SU-DHL-6 (cell line): Measurements from ENCODE around the gene PLXNA2.

ENCODE experiments used
- H2AFZ ChIP-seq: fragments of 200-600 bp; sonication (generic); 2 replicates; pipeline ENCODE4 v1.6.1; 2014; ENCODE audit warnings: low read depth, mild to moderate bottlenecking, moderate library complexity, mixed read lengths, antibody characterized with exemption, low read length; ENCODE audit not compliant: severe bottlenecking
- H3F3A ChIP-seq: fragments of 200-600 bp; shearing (Covaris generic); 2 replicates; pipeline ENCODE4 v1.6.0; 2016; ENCODE audit warnings: antibody characterized with exemption, mild to moderate bottlenecking; ENCODE audit not compliant: insufficient read depth
- H3K27ac ChIP-seq: fragments of 200-600 bp; sonication (generic); 2 replicates; pipeline ENCODE4 v1.5.1; 2016; ENCODE audit warnings: low read depth, mild to moderate bottlenecking, low read length, moderate library complexity, mixed read lengths
- H3K27me3 ChIP-seq: fragments of 200-600 bp; sonication (generic), shearing (Covaris generic); 2 replicates; pipeline ENCODE4 v1.6.0; 2014; ENCODE audit warnings: mild to moderate bottlenecking, low read length
- H3K36me3 ChIP-seq: fragments of 200-600 bp; sonication (generic); 2 replicates; pipeline ENCODE4 v1.6.1; 2014; ENCODE audit warnings: mild to moderate bottlenecking, low read length, mixed read lengths
- H3K4me2 ChIP-seq: fragments of 300-600, 200-600 bp; shearing (Covaris generic), sonication (generic); 2 replicates; pipeline ENCODE4 v1.6.0; 2014; ENCODE audit warnings: low read length, low read depth, mild to moderate bottlenecking; ENCODE audit not compliant: poor library complexity, severe bottlenecking
- H3K4me3 ChIP-seq: fragments of 200-600 bp; sonication (generic); 2 replicates; pipeline ENCODE4 v1.5.1; 2014; ENCODE audit warnings: antibody characterized with exemption, low read length, mild to moderate bottlenecking, mixed read lengths; ENCODE audit not compliant: insufficient read depth, poor library complexity, severe bottlenecking
- H3K79me2 ChIP-seq: fragments of 200-600 bp; sonication (generic); 2 replicates; pipeline ENCODE4 v1.6.1; 2014; ENCODE audit warnings: mild to moderate bottlenecking, low read length, moderate library complexity; ENCODE audit not compliant: insufficient read depth
- H3K9ac ChIP-seq: fragments of 200-600 bp; sonication (generic); 2 replicates; pipeline ENCODE4 v1.7.0; 2014; ENCODE audit warnings: mild to moderate bottlenecking, low read length
- H3K9me2 ChIP-seq: fragments of 200-600 bp; sonication (generic); replicated peaks from 2 replicates; pipeline ENCODE4 v1.6.1; 2014; ENCODE audit warnings: low read length; ENCODE audit not compliant: insufficient read depth
- H3K9me3 ChIP-seq: fragments of 200-600 bp; sonication (generic); 2 replicates; pipeline ENCODE4 v1.6.1; 2014; ENCODE audit warnings: low read length, mixed read lengths; ENCODE audit not compliant: insufficient read depth
- H4K20me1 ChIP-seq: fragments of 200-600 bp; sonication (generic); 2 replicates; pipeline ENCODE4 v1.6.1; 2014; ENCODE audit warnings: low read depth, mild to moderate bottlenecking, antibody characterized with exemption, low read length, moderate library complexity, mixed read lengths
- EZH2phosphoT487 ChIP-seq: fragments of 200-600 bp; sonication (generic), shearing (Covaris generic); conservative IDR thresholded peaks from 2 replicates; pipeline ENCODE4 v1.6.1; 2018; ENCODE audit warnings: mild to moderate bottlenecking, antibody characterized with exemption, low read length, moderate library complexity, mixed read lengths
- TF ChIP-seq, protein P1 (sequence below): fragments of 200-600 bp; sonication (generic); IDR thresholded peaks from one replicate; pipeline ENCODE4 v1.5.1; 2017; ENCODE audit warnings: antibody characterized with exemption, mild to moderate bottlenecking, low read length, moderate library complexity; ENCODE audit not compliant: insufficient read depth, poor library complexity, severe bottlenecking

The PLXNA2 gene

DNA sequence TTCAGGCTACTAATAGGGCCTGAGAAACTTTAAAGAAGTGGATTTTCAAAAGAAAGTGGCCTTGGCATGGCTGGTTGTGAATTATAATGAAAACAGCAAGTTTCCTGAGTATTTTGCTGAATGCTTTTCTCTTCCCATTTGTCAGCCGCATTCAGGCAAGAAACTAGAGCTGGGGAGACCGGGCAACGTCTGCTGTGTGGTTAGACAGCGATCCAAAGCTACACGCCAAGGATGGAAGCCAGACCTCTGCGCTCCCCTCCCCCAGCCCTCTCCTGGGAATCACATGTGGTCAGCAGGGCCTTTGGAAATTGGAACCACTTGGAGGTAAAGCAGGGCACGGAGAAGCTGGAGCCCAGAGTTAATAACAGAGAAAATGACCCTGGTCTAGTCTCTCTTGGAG is 219.2 kb downstream of the PLXNA2 start:
- H3K36me3 ChIP-seq = no peaks in the 10 kb centered on the region
- no peak overlapping the region for H3K4me2 ChIP-seq
- H3K9ac ChIP-seq = no peak overlapping the region
- no peaks in the 10 kb centered on the region for H4K20me1 ChIP-seq
- H3K9me3 ChIP-seq = no peaks in the 10 kb centered on the region
- H3K27ac ChIP-seq = no peak overlapping the region
- H3K4me3 ChIP-seq = no peak overlapping the region
- no peaks in the 10 kb centered on the region for H3K9me2 ChIP-seq
- TF ChIP-seq, protein P1, sequence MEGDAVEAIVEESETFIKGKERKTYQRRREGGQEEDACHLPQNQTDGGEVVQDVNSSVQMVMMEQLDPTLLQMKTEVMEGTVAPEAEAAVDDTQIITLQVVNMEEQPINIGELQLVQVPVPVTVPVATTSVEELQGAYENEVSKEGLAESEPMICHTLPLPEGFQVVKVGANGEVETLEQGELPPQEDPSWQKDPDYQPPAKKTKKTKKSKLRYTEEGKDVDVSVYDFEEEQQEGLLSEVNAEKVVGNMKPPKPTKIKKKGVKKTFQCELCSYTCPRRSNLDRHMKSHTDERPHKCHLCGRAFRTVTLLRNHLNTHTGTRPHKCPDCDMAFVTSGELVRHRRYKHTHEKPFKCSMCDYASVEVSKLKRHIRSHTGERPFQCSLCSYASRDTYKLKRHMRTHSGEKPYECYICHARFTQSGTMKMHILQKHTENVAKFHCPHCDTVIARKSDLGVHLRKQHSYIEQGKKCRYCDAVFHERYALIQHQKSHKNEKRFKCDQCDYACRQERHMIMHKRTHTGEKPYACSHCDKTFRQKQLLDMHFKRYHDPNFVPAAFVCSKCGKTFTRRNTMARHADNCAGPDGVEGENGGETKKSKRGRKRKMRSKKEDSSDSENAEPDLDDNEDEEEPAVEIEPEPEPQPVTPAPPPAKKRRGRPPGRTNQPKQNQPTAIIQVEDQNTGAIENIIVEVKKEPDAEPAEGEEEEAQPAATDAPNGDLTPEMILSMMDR = no peak
- no peak for TF ChIP-seq EZH2phosphoT487
- H3K27me3 ChIP-seq = peaks cover 3% of the 10 kb centered on the region; the same call in 1 of the 2 replicates
- no peaks in the 10 kb centered on the region for H3K79me2 ChIP-seq
- no peaks in the 10 kb centered on the region for H3F3A ChIP-seq
- no peak overlapping the region for H2AFZ ChIP-seq

DNA sequence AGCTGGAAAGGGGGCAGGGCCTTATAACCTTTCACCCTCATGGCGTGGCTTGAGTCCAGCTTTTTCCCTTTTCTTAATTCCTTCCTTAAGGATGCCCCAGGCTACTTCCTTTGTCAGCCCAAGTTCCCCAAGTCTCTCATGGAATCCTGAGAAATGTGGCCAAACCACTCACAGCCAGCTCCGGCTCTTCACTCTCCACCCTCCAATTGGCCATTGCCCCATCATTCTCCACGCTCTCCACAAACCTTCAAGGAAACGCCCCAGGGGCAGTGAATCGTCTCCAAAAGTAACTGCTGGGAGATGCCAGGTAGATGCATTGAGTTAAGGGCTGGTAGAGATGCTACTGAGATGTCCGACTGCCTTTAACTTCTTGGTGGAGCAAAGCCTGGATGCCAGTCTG is 219.8 kb downstream of the PLXNA2 start:
- TF ChIP-seq, protein P1 = no peak
- no peak for TF ChIP-seq EZH2phosphoT487
- no peak overlapping the region for H3K4me3 ChIP-seq

DNA sequence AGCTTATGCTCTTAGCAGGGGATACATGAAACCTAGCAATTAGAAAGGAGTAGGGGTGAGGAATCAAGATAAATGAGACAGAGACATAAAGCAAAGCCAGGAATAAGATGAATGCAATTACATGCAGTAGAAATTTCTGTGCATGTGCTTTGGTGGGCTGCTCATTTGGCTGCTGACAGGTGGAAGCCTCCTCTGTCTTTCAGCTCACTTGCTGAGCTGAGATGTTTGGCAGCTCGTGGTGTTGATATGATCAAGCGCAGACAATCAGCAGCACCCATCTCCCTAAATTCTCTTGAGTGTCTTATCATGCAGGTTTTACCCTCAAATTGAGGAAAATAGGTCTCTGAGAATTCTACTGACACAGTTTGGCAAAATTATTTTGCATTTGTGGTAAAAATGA is 224.9 kb downstream of the PLXNA2 start:
- Histone ChIP-seq H3K27me3 (no peaks in the 10 kb centered on the region), H3K4me3 (no peak overlapping the region), H3K36me3 (no peaks in the 10 kb centered on the region), H3K9me3 (no peaks in the 10 kb centered on the region), H3K79me2 (no peaks in the 10 kb centered on the region), H3K4me2 (no peak overlapping the region), H4K20me1 (no peaks in the 10 kb centered on the region), H3K9me2 (no peaks in the 10 kb centered on the region), H3F3A (no peaks in the 10 kb centered on the region), H3K9ac (no peak overlapping the region), H3K27ac (no peak overlapping the region), H2AFZ (no peak overlapping the region)
- TF ChIP-seq, protein P1 = no peak
- no peak for TF ChIP-seq EZH2phosphoT487

More for the DNA sequence above, 219.8 kb downstream of the PLXNA2 start:
- Histone ChIP-seq H3K79me2 (no peaks in the 10 kb centered on the region), H3F3A (no peaks in the 10 kb centered on the region), H3K4me2 (no peak overlapping the region), H3K9me2 (no peaks in the 10 kb centered on the region), H4K20me1 (no peaks in the 10 kb centered on the region), H3K9ac (no peak overlapping the region), H3K27ac (no peak overlapping the region), H3K36me3 (no peaks in the 10 kb centered on the region), H3K27me3 (peaks cover 3% of the 10 kb centered on the region; the same call in 1 of the 2 replicates), H2AFZ (no peak overlapping the region), H3K9me3 (no peaks in the 10 kb centered on the region)

DNA sequence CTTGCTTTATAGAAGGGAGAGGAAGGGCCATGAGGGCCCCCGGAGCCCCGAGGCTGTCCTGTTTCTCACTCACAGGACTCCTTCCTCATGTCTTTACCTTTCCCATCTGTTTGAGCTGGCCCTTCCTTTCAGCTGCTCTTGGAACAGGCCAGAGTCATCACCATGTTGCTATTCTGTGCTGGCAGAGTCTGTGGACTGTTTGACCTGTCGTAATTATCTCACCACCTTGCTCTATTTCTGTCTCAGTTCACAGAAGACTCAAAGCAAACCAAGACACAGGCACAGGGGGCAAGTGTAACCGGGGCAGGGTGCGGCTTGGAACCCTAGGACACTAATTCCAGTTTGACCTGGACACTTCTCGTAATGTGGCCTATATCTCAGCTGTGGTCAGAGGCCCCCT is 228.9 kb downstream of the PLXNA2 start:
- no peaks in the 10 kb centered on the region for H3K9me3 ChIP-seq
- H3K27ac ChIP-seq = no peak overlapping the region
- H3K4me2 ChIP-seq = no peak overlapping the region
- no peaks in the 10 kb centered on the region for H4K20me1 ChIP-seq
- no peaks in the 10 kb centered on the region for H3K27me3 ChIP-seq
- H3F3A ChIP-seq = no peaks in the 10 kb centered on the region
- no peaks in the 10 kb centered on the region for H3K9me2 ChIP-seq
- no peak overlapping the region for H3K4me3 ChIP-seq
- TF ChIP-seq, protein P1 = no peak
- TF ChIP-seq EZH2phosphoT487 = no peak
- H3K9ac ChIP-seq = no peak overlapping the region
- no peaks in the 10 kb centered on the region for H3K79me2 ChIP-seq
- no peaks in the 10 kb centered on the region for H3K36me3 ChIP-seq
- H2AFZ ChIP-seq = no peak overlapping the region
